OCI-LY7 (cell line): Measurements from ENCODE around the gene GCA.

Experiments
- EZH2phosphoT487 ChIP-seq: fragments of 200-600 bp; sonication (generic); IDR thresholded peaks from 2 replicates; pipeline ENCODE4 v1.6.1; 2018; ENCODE audit warnings: low read depth, borderline replicate concordance, mild to moderate bottlenecking, mixed run types, antibody characterized with exemption, low read length, moderate library complexity, mixed read lengths
- TF ChIP-seq, protein P1 (sequence below): fragments of 200-600 bp; sonication (generic); conservative IDR thresholded peaks from 2 replicates; pipeline ENCODE4 v1.5.1; 2014; ENCODE audit warnings: mild to moderate bottlenecking, antibody characterized with exemption, low read length, moderate library complexity, mixed read lengths

DNA sequence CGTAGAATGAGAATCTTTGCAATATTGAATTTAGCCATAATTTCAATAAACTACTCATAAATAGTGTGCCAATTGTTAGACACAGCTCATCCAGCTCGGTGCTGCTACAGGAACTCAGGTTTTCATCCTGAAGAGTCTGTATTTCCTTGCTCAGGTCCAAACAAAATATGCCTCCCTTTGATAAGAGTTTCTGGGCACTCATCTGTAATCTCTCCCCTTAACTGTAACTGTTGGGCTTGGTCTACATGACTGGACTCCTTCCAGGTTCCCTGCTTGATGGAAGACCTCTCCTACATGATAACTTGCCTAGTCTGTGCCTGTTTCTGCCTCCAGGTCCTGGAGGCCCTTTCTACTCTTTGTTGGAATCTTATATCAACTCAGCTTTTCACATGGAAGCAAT is 57.9 kb downstream of the GCA start:
- TF ChIP-seq, protein P1, sequence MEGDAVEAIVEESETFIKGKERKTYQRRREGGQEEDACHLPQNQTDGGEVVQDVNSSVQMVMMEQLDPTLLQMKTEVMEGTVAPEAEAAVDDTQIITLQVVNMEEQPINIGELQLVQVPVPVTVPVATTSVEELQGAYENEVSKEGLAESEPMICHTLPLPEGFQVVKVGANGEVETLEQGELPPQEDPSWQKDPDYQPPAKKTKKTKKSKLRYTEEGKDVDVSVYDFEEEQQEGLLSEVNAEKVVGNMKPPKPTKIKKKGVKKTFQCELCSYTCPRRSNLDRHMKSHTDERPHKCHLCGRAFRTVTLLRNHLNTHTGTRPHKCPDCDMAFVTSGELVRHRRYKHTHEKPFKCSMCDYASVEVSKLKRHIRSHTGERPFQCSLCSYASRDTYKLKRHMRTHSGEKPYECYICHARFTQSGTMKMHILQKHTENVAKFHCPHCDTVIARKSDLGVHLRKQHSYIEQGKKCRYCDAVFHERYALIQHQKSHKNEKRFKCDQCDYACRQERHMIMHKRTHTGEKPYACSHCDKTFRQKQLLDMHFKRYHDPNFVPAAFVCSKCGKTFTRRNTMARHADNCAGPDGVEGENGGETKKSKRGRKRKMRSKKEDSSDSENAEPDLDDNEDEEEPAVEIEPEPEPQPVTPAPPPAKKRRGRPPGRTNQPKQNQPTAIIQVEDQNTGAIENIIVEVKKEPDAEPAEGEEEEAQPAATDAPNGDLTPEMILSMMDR: no peak
- TF ChIP-seq EZH2phosphoT487: no peak
